ENCODE data around the gene BBS4.
"Not testable (repeated sequence)": the region's sequence is repeated elsewhere in the genome, so short reads cannot be mapped to it uniquely, and the experiment has no call there.

BBS4 gene

DNA sequence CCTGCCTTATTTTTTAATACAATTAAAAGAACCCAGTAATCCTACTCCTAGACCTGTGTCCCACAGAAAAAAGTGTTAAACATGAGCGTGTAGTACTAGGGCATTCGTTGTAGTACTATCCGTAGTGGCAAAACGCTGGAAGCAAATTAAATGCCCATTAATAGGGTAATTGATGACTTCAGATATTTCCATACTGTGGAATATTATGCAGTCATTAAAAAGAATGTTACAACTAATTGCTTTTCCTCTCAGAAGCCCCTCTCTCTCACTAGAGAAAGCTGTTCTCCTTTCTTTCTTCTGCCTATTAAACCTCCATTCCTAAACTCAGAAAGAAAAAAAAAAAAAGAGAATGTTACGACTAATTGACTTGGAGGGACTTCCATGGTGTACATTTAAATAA, 2.7 kb downstream of the BBS4 start:
- no peak for DNase-seq (ENCODE audit: low spot score)
- ChIA-PET POLR2A (ENCODE audit: low non-redundant PET) (no interaction called here), CTCF (interaction anchor here (0.8 kb wide), 1 partner anchor 89 kb away, joined by 3 read pairs; no protein-coding TSS in a partner anchor)
- no peak overlapping the region for H3K27ac ChIP-seq
- TF ChIP-seq, protein P1, sequence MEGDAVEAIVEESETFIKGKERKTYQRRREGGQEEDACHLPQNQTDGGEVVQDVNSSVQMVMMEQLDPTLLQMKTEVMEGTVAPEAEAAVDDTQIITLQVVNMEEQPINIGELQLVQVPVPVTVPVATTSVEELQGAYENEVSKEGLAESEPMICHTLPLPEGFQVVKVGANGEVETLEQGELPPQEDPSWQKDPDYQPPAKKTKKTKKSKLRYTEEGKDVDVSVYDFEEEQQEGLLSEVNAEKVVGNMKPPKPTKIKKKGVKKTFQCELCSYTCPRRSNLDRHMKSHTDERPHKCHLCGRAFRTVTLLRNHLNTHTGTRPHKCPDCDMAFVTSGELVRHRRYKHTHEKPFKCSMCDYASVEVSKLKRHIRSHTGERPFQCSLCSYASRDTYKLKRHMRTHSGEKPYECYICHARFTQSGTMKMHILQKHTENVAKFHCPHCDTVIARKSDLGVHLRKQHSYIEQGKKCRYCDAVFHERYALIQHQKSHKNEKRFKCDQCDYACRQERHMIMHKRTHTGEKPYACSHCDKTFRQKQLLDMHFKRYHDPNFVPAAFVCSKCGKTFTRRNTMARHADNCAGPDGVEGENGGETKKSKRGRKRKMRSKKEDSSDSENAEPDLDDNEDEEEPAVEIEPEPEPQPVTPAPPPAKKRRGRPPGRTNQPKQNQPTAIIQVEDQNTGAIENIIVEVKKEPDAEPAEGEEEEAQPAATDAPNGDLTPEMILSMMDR (conservative IDR thresholded peaks at IDR 0.05; ENCODE audit: low read depth), result no peak

DNA sequence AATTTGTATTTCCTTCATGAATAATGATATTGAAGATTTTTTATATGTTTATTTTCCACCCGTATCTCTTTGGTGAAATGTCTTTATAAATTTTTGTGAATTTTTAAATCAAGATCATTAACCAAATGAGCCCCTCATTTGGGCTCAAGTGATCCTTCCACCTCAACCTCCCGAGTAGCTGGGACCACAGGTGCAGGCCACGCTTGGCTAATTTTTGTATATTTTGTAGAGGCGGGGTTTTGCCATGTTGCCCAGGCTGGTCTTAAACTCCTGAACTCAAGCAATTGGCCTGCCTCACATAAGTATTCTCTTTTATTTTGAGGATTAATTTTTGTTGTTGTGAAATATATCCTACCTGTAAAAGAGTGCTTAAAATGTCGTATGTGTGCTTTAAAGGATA, 4.9 kb downstream of the BBS4 start:
- no peak for DNase-seq (ENCODE audit: low spot score)
- ChIA-PET CTCF (no interaction called here), POLR2A (ENCODE audit: low non-redundant PET) (no interaction called here)
- TF ChIP-seq, protein P1 (conservative IDR thresholded peaks at IDR 0.05; ENCODE audit: low read depth), result no peak
- H3K27ac ChIP-seq, result no peak overlapping the region

DNA sequence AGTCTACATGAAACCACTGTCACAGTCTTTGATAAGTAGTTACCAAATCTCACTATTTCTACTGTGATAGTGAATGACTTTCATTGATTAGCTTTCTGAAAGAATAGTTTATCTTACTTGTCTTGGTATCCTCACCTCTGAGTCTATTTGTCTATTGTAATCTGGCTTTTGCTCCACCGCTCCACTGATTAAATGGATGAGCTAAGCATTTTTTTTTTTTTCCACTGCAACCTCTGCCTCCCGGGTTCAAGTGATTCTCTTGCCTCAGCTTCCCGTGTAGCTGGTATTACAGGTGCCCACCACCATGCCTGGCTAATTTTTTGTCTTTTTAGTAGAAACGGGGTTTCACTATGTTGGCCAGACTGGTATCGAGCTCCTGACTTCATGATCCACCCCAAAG, 12.9 kb downstream of the BBS4 start:
- H3K27ac ChIP-seq, result no peak overlapping the region
- POLR2A ChIA-PET (ENCODE audit: low non-redundant PET), result no interaction called here
- CTCF ChIA-PET, result interaction anchor here (0.7 kb wide), 1 partner anchor 91 kb away, joined by 3 read pairs; no protein-coding TSS in a partner anchor
- no peak for DNase-seq (ENCODE audit: low spot score)
- TF ChIP-seq, protein P1 (conservative IDR thresholded peaks at IDR 0.05; ENCODE audit: low read depth), result no peak

DNA sequence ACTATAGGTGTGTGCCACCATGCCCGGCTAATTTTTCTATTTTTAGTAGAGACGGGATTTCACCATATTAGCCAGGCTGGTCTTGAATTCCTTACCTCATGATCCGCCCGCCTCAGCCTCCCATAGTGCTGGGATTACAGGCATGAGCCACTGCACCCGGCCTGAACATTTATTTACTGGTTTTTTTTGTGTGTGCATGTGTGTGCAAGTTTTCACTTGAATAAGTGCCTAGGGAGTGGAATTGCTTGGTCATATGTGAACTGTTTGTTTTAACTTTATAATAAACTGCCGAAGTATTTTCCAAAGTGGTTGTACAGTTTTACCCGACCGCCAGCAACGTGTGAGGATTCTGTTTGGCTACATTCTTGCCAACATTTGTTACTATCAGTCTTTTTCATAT, 14.1 kb downstream of the BBS4 start:
- TF ChIP-seq, protein P1 (conservative IDR thresholded peaks at IDR 0.05; ENCODE audit: low read depth), result no peak
- POLR2A ChIA-PET (ENCODE audit: low non-redundant PET), result no interaction called here
- no peak overlapping the region for H3K27ac ChIP-seq
- no peak for DNase-seq (ENCODE audit: low spot score)
- CTCF ChIA-PET, result no interaction called here

DNA sequence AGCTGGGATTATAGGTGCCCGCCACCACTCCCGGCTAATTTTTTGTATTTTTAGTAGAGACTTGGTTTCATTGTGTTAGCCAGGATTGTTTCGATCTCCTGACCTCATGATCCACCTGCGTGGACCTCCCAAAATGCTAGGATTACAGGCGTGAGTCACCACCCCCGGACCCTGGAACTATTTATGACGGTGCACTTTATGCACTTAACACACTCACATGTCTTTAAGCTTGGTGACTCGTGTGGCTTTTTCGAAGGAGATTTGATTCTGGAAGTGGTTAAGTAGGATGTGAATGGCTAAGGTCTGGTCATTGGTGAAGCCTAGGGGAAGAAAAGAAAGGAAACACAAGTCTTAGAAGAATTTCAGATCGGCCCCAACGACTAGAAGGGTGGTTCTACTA, 20.3 kb downstream of the BBS4 start:
- ChIA-PET POLR2A (ENCODE audit: low non-redundant PET) (no interaction called here), CTCF (interaction anchor here (0.5 to 1.4 kb wide), 5 partner anchors 8 to 364 kb away, joined by 3 to 5 read pairs (median 3); no protein-coding TSS in a partner anchor)
- no peak for DNase-seq (ENCODE audit: low spot score)
- TF ChIP-seq, protein P1 (conservative IDR thresholded peaks at IDR 0.05; ENCODE audit: low read depth), result no peak
- H3K27ac ChIP-seq, result no peak overlapping the region

DNA sequence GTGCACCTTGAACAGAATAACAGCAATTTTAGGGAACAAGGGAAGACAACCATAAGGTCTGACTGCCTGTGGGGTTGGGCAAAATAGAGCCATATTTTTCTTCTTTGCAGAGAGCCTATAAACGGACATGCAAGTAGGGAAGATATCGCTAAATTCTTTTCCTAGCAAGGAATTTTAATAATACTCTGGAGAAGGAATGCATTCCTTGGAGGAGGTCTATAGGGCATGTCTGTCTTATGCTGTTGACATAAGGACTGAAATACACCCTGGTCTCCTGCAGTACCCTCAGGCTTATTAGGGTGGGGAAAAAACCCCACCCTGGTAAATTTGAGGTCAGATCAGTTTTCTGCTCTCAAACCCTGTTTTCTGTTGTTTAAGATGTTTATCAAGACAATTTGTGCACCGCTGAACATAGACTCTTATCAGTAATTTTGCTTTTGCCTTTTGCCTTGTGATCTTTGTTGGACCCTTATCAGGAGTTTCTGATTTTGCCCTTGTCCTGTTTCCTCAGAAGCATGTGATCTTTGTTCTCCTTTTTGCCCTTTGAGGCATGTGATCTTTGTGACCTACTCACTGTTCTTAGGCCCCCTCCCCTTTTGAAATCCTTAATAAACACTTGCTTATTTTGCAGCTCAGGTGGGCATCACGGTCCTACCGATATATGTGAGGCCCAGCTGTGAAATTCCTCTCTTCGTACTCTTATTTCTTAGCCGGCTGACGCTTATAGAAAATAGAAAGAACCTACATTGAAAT, 22.7 kb downstream of the BBS4 start:
- DNase-seq (ENCODE audit: low spot score); POLR2A ChIA-PET (ENCODE audit: low non-redundant PET); H3K27ac ChIP-seq: not testable (repeated sequence)
- CTCF ChIA-PET, result interaction anchor here (1.7 kb wide), 1 partner anchor 13 kb away, joined by 6 read pairs; no protein-coding TSS in a partner anchor

DNA sequence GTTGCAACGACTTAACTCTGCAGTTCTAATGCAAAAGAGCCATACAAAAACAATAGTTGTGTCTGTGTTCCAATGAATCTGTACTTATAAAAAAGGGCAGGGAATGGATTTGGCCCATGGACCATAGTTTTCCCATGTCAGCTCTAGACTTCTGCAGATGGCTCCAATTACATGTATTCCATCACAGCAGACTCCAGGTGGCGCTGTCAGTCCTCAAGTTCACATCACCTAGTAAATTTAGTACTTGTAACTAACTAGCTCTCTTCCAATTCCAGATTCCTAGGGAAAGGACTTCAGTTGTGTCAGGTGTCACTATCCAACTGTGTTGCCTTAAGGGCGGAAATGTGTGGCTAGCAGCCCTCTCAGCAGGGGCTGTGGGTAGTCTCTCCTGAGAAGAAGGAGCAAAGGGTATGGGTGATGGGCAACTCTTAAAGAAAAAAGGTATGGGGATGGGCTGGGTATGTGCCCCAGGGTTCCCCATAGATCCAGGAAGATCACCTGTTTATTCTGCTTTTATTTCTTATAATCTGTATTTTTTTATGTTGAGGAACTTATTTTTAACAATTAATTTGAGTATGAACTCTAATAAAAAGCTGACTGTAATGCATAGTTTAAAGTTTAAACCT, 36.2 kb downstream of the BBS4 start:
- no peak overlapping the region for H3K27ac ChIP-seq
- peak; percentile 52 for DNase-seq (ENCODE audit: low spot score)
- POLR2A ChIA-PET (ENCODE audit: low non-redundant PET), result no interaction called here
- TF ChIP-seq, protein P1 (conservative IDR thresholded peaks at IDR 0.05; ENCODE audit: low read depth), result peak; percentile 81
- CTCF ChIA-PET, result interaction anchor here (0.6 to 2.0 kb wide), 17 partner anchors 9 to 484 kb away, joined by 3 to 11 read pairs (median 4); no protein-coding TSS in a partner anchor

Data from RWPE1 (cell line).